NCI-H1436 treated with DMSO at 0.1 percent for 48 hours (cell line): ENCODE results near the gene TCEAL6.
A peak's percentile ranks its signal among the peaks of the same experiment; 100 is the strongest.
"Not testable (repeated sequence)": the region's sequence is repeated elsewhere in the genome, so short reads cannot be mapped to it uniquely, and the experiment has no call there.

ENCODE experiments used
- DNase-seq: peaks from one replicate; lab custom pipeline; 2025; lab: John Stamatoyannopoulos, UW

TCEAL6 gene

DNA sequence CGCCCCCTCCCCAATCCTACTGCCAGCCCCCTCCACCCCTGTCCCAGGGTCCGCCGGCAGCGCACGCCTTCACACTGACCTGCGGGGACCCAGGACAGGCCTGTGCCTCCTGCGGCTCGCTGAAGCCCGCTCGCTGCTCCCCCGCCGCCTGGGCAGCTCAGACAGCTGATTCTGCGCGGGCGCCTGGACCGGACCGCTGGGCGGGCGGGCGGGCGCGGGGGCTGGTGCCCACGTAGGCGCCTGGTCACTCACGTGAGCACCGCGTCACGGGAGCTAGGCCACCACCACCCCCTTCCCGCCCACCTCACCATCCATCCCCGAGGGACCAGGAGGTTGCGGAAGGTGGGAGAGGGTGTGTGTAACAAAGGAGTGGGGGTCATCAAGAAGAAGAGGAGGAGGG is at the start of gene TCEAL6:
TCEAL6 (minus strand) TSS at position 208 of the 400 bp plus-strand sequence.
- not testable (repeated sequence) for DNase-seq

DNA sequence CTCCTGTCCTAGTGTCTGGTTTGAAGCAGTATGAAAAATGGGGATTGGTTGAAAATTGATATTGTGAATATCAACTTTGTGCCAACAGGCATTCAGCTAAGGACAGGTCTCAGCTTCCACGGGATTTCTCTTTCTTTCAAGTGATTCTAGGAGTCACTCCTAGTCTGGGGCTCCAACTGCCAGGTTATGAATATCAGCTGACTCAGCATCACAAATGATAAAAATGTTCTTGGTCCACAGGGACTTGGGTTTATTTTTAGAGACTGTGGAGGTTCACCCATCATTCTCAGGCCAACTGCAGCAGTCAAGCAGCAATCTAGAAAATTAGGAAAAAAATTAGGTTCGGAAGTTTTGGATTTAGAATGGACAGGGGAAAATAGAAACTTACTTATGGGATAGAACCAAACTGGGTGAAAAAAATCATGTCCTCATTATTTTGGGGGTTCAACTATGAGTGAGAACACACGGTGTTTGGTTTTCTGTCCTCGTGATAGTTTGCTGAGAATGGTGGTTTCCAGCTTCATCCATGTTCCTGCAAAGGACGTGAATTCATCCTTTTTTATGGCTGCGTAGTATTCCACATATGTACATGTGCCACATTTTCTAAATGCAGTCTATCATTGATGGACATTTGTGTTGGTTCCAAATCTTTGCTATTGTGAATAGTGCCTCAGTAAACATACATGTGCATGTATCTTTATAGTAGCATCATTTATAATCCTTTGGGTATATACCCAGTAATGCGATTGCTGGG is 43.9 kb upstream of the TCEAL6 start:
- DNase-seq, result no peak

DNA sequence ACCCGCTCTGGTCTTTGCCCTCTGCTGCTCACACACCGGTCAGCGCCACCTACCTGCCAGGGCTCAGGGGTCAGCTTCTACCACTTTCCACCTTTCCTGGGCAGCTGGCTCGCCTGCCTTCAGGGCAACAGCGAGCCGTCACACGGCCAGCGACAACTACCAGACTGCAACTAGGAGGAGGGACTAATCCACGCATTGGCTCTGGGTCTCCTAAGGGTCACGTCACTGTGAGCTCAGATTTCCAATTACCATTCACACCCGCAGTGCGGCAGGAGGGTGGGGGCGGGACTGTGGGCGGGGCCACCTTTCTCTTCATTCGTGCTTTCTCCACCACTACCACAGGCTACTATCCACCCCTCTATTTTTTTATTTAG is 13.5 kb upstream of the TCEAL6 start, which contains the start of gene BEX5:
BEX5 (minus strand) TSS at position 172 of the 374 bp plus-strand sequence. CDS start 1,712 bp downstream, outside the sequence.
- DNase-seq, result peak; percentile 53

DNA sequence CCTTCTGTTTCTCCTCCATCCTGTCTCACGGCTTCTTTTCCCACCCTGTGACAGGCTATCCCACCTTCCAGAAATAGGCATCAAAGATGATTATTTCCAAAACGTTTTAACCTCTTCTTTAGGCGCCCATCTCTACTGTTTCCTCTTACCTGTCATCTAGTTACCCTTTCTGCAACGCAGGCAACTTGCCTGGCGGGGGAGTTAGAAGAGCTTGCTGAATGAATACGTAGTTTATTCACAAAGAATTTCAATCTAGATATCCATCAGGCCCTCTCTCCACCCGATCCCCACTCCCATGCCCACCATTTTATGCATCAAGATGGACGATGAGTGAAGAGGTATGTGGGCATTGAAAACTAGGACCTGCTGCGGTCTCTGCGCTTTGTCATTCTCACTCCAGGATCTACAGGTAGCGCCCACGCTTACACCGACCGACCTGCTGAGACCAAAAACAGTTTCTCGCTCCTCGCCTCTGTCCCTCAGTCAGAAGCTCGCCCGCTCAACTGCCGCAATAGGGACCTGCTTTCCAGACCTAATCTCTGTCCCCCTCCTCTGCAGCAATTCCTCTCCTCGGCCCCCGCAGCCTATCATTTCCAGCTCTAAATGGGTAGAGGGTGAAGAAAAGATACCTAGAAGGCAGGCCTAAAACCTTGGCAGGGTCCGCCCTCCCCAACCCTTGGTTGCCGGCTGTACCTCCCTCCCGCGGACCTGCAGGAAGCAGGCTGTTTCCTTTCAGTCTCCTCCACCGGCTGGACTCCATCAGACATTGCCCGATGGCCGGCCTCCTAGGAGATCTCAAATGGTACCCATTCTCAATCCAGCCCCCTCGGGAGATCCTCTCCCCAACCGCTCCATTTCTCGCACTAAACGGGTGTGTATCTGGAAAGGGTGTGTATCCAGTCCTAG is 12.9 kb upstream of the TCEAL6 start:
- DNase-seq, result no peak

DNA sequence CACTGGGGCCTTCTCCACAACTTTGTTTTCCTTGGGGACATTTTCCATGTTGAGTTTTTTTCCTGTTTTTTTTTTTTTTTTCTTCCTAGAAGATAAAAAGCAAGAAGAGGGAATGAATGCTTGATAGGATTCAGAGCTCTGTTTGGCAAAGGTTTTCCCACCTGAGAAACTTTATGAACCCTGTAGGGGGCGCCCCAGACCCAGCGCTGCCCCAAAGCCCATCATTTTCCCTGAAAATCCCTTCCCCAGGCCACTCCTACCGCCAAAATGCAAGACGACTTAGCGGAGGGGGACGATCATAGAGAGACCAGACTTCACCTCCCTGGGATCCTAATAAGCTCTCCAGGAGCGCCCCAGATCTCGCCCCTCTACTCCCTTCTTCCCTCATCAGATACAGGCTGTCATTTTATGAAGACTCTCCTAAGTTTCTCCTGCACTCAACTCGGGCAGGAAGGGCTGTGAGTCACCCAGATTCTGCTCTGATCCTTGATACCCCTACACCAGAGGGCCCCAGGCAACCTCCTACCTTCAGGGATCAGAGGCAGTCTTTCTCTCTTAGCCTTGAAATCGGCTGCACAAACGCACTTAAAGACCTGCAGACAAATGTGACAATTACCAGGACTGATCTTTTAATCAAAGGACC is 12.1 kb upstream of the TCEAL6 start:
- DNase-seq, result no peak

DNA sequence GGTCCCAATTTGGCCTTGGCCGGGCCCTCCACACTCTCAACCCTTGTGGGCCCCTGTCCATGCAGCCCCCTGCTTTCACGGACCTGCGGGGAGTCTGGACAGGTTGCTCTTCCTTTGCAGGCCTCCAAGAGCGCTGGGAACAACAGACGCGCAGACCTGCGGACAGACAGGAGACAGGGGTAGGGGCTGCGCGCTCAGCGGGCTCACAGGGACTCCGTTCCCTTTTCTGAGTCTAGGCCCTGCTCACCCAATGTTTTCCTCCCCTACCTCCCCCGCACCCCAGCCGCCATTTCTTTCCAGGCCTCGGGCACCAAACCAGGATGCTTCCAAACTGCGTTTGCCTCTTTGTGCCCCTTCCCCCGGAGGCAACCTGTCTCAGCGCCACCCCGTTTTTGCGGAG is 650 bp downstream of the TCEAL6 start:
- DNase-seq, result not testable (repeated sequence)

DNA sequence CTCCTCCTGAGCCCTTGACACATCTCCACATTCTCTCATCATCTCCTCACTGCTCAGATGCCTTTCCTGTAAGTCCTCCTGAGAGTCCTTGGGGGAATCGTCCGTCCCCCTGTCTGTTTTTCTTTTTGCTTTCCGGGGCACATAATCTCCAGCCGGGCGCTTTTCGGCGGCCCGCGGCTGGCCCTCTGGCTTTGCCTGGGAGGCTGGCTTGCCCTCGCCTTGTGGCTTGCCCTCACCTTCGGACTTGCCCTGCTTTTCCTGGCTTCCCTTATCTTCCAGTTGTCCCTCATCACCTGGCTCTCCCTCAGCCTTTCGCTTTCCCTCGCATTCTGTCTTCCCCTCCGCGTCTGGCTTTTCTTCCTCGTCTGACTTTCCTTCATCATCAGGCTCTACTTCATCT is 1.4 kb downstream of the TCEAL6 start:
- DNase-seq, result not testable (repeated sequence)

DNA sequence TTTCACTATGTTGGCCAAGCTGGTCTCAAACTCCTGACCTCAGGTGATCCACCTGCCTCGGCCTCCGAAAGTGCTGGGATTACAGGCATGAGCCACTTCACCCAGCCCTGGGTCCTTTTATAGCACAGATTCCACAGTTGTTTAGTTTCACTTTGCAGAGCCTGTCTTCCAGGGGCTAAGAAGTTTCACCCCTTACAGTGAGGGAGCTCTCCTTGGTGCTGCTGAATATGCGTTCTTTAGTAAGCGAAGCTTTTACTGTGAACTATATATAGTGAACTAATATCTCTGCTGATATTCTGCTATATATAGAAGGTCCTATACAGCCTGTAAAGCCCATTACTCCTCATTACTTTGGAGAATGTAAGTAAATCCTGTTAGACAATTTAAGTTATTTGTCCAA is 4.2 kb downstream of the TCEAL6 start:
- no peak for DNase-seq

DNA sequence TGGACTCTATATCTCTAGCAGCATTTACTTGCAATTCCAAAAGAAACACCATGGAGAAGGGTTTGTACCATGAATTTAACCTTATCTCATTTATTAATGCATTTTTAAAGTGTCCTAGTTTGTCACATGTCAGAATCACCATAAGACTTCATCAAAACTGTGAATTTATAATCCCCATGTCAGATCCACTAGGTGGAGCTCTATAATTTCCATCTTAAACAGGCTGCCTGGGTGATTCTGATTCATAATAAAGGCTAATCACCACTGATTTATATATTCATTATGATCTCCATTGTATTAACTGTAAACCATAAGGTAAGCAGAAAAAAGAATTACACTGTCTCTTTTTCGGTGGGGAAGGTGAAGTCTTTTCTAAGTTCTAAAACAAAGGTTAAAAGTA is 12.8 kb downstream of the TCEAL6 start:
- no peak for DNase-seq

DNA sequence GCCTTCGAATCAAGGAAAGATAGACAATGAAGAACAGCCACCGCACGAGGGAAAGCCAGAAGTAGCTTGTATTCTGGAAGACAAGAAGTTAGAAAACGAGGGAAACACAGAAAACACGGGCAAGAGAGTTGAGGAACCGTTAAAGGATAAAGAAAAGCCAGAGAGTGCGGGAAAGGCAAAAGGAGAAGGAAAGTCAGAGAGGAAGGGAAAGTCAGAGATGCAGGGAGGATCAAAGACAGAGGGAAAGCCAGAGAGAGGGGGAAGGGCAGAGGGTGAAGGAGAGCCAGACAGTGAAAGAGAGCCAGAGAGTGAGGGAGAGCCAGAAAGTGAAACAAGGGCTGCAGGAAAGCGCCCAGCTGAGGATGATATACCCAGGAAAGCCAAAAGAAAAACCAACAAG is 15.4 kb downstream of the TCEAL6 start:
- no peak for DNase-seq

DNA sequence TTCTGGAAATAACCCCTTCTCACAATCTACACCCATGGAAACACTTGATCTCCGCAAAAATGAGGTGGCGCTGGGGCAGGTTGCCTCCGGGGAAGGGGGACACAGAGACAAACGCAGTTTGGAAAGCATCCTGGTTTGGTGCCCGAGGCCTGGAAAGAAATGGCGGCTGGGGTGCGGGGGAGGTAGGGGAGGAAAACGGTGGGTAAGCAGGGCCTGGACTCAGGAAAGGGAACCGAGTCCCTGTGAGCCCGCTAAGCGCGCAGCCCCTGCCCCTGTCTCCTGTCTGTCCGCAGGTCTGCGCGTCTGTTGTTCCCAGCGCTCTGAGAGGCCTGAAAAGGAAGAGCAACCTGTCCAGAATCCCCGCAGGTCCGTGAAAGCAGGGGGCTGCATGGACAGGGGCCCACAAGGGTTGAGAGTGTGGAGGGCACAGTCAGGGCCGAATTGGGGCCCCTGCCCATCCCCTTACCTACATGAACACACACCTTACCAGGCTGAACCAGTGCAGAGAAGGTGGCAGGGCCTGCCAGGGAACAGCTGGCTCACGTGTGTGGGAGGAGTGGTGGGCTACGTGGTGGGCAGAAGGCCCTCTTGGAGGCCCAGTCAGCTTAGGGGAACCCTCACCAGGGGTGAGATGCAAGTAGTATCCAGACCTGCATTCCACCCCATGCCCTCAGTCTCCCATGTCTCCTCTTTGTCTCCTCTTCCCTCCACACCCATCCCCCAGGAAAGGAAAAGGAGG is 16.0 kb downstream of the TCEAL6 start:
- not testable (repeated sequence) for DNase-seq

DNA sequence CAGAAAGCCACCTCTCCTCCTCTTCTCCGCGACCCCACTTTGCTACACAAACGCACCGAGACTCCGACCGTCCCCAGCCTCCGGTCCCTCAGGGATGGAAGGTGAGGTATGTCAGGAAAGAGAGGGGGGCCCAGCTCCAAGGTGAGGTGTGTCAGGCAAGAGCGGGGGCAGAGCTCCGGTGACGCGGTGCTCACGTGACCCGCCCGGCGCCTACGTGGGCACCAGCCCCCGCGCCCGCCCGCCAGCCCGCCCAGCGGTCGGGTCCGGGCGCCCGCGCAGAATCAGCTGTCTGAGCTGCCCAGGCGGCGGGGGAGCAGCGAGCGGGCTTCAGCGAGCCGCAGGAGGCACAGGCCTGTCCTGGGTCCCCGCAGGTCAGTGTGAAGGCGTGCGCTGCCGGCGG is 16.8 kb downstream of the TCEAL6 start, which contains the start of gene TCEAL2:
TCEAL2 (plus strand) TSS at position 244 of the 400 bp plus-strand sequence. CDS start 1,152 bp downstream, outside the sequence.
- peak; percentile 7 for DNase-seq

DNA sequence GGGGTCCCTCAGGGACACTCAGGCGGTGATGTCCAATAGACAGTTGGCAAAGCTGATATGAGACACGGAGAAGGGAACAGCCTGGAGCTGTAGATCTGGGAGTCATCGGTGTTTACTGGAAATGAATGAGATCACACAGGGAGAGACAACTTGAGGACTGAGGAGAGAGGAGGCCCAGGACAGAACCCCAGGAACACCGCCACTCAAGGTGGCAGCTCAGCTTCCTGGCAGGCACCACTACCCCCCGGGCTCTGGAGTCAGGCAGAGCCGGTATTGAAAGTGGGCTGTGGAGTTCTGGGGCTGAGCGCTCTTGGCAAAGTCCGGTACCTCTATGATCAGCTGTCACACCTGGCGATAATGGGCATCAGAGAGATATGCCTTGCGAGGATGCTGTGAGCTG is 17.3 kb downstream of the TCEAL6 start:
- DNase-seq, result not testable (repeated sequence)

DNA sequence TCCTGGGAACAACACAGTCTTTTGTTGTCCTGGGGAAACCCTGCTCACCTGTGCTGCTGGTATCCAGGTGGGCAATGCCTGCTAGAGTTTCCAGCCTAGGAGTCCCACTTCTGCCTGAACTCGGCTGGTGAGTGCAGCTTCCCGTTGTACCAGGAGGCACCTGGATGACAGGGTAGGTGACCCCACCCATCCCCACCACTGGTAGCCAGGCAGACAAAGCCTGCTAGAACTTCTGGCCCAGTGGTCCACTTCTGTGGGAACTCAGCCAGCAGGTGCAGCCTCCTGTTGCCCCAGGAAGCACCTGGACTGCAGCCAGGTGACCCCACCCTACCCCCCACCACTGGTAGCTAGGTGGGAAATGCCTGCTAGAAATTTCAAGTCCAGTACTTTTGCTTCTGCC is 26.5 kb downstream of the TCEAL6 start:
- DNase-seq, result no peak

DNA sequence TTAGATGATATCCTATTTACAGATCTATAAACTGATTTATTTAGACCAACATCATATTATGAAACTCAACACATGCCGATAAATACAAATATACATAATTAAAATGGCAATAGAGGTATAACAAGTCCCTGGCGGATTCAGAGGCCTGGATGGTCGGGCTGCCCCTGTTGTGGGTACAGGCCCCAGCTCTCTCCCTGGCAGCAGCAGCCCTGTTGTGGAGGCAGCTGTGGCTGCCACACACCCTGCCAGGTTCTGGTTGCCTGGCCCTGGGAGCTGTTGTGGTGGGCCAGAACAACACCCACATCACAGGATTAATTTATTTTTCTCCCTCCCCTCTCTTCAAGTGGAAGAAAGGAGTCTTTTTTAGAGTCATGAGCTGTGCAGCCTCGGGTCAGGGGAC is 28.9 kb downstream of the TCEAL6 start:
- no peak for DNase-seq
